Gastrocnemius medialis (tissue), 4 donors: ENCODE data around the gene DPH7.

Source experiments
- CTCF ChIP-seq, 5 experiments: fragments of 450-650 bp in 3 of 5; fragments of 200-600 bp in 2 of 5; sonication (generic) in 2 of 5; IDR thresholded peaks in 4 of 5; conservative IDR thresholded peaks in 1 of 5; 1 replicate in 4 of 5; 2 replicates in 1 of 5; pipeline ENCODE4 v1.5.1; 2016 to 2019; ENCODE audit warnings: antibody characterized with exemption in 5 of 5, mild to moderate bottlenecking in 3 of 5, moderate library complexity in 3 of 5
- POLR2A ChIP-seq, 2 donors: fragments of 450-650 bp; IDR thresholded peaks; one replicate each; pipeline ENCODE4 v1.6.1; 2017; ENCODE audit warnings: antibody characterized with exemption in 2 of 2, mild to moderate bottlenecking in 2 of 2, moderate library complexity in 2 of 2

- TF ChIP-seq CTCF (IDR thresholded peaks at IDR 0.05 in 4 of 5, conservative IDR thresholded peaks at IDR 0.05 in 1 of 5): no peak
- no peak for TF ChIP-seq POLR2A (IDR thresholded peaks at IDR 0.05)
These were observed 35.3 kb downstream of the DPH7 start for GRCh38 chr9:137543237-137543963.
